SK-N-SH (cell line): ENCODE results near the gene PICALM. TPM values are rescaled to one million over a fixed set of nuclear protein-coding genes. Genes with fewer than 3 reads are reported as not detected.

Source experiments
- CTCF ChIA-PET: fragments of 300-600, 350-600 bp; formaldehyde crosslinking; extraction: SDS; loops from one replicate; lab custom pipeline; 2021; lab: Yijun Ruan, JAX
- POLR2A ChIA-PET: fragments of 350-600 bp; sonication (Branson Sonifier 250); formaldehyde crosslinking; extraction: SDS; loops from one replicate; lab custom pipeline; 2020; ENCODE audit warnings: antibody characterized with exemption, inconsistent platforms; lab: Yijun Ruan, JAX
- DNase-seq: peaks from one replicate; pipeline ENCODE4 v3.0.0; 2012
- H2AFZ ChIP-seq: fragments of 200-600 bp; sonication (generic); 2 replicates; pipeline ENCODE4 v1.8.1; 2016; ENCODE audit warnings: antibody characterized with exemption, mild to moderate bottlenecking, low read depth
- H3F3A ChIP-seq: fragments of 200-600 bp; sonication (generic); replicated peaks from 2 replicates; pipeline ENCODE3; 2016; ENCODE audit warnings: antibody characterized with exemption, mild to moderate bottlenecking; ENCODE audit not compliant: insufficient read depth
- H3K27ac ChIP-seq, 2 experiments: fragments of 200-500 bp in 1 of 2; fragments of 200-600 bp in 1 of 2; sonication (Bioruptor generic) in 1 of 2; sonication (generic), shearing (Covaris generic) in 1 of 2; 2 replicates each; pipeline versions ENCODE4 v1.5.1 to v1.6.1; 2014 to 2016; ENCODE audit warnings: low read depth in 2 of 2, inconsistent platforms in 1 of 2, low read length in 1 of 2, mild to moderate bottlenecking in 1 of 2, mixed read lengths in 1 of 2
- H3K27me3 ChIP-seq: fragments of 200-600 bp; sonication (generic), shearing (Covaris generic); 2 replicates; pipeline ENCODE4 v1.6.1; 2016; ENCODE audit warnings: mixed run types; ENCODE audit not compliant: insufficient read depth
- H3K36me3 ChIP-seq, 2 experiments: fragments of 200-500 bp in 1 of 2; fragments of 200-600 bp in 1 of 2; sonication (Bioruptor generic) in 1 of 2; sonication (generic) in 1 of 2; replicated peaks in 1 of 2; 2 replicates each; pipeline versions ENCODE3 to v1.5.1; 2014 to 2016; ENCODE audit warnings: low read length in 1 of 2, mild to moderate bottlenecking in 1 of 2; ENCODE audit not compliant: insufficient read depth in 2 of 2, control insufficient read depth in 1 of 2
- H3K4me1 ChIP-seq, 2 experiments: fragments of 200-500 bp in 1 of 2; fragments of 200-600 bp in 1 of 2; sonication (Bioruptor generic) in 1 of 2; sonication (generic), shearing (Covaris generic) in 1 of 2; 2 replicates each; pipeline versions ENCODE4 v1.5.1 to v1.6.1; 2014 to 2016; ENCODE audit warnings: low read depth in 1 of 2, low read length in 1 of 2, mixed run types in 1 of 2; ENCODE audit not compliant: insufficient read depth in 2 of 2, control insufficient read depth in 1 of 2
- H3K4me2 ChIP-seq: fragments of 200-600 bp; sonication (generic), shearing (Covaris generic); 2 replicates; pipeline ENCODE4 v1.6.1; 2017; ENCODE audit warnings: mixed run types
- H3K4me3 ChIP-seq, 2 experiments: fragments of 200-500 bp in 1 of 2; fragments of 200-600 bp in 1 of 2; sonication (Bioruptor generic) in 1 of 2; sonication (generic), shearing (Covaris generic) in 1 of 2; 2 replicates each; pipeline versions ENCODE4 v1.5.1 to v1.8.1; 2014 to 2016; ENCODE audit warnings: low read depth in 2 of 2, inconsistent platforms in 1 of 2, low read length in 1 of 2, mild to moderate bottlenecking in 1 of 2, mixed read lengths in 1 of 2, moderate library complexity in 1 of 2
- H3K79me2 ChIP-seq: fragments of 200-600 bp; sonication (generic); 2 replicates; pipeline ENCODE4 v1.8.1; 2017; ENCODE audit warnings: mild to moderate bottlenecking; ENCODE audit not compliant: insufficient read depth
- H3K9ac ChIP-seq: fragments of 200-600 bp; sonication (generic); 2 replicates; pipeline ENCODE4 v1.6.1; 2017; ENCODE audit warnings: mixed run types
- H3K9me2 ChIP-seq: fragments of 200-600 bp; sonication (generic); 2 replicates; pipeline ENCODE4 v1.6.1; 2017; ENCODE audit warnings: mixed run types
- H3K9me3 ChIP-seq: fragments of 200-600 bp; sonication (generic); 2 replicates; pipeline ENCODE4 v1.6.1; 2017; ENCODE audit warnings: mixed run types, mild to moderate bottlenecking, moderate library complexity
- H4K20me1 ChIP-seq: fragments of 200-600 bp; sonication (generic); 2 replicates; pipeline ENCODE4 v1.6.1; 2017; ENCODE audit warnings: mild to moderate bottlenecking, mixed run types; ENCODE audit not compliant: insufficient read depth
- CTCF ChIP-seq: fragments of 200-600 bp; sonication (generic); IDR thresholded peaks from 2 replicates; pipeline ENCODE4 v1.6.1; 2017; ENCODE audit warnings: antibody characterized with exemption, mild to moderate bottlenecking, moderate library complexity
- ELF1 ChIP-seq: IDR thresholded peaks from 2 replicates; pipeline ENCODE4 v1.4.0; 2012
- EZH2phosphoT487 ChIP-seq: fragments of 200-600 bp; sonication (generic); IDR thresholded peaks from 2 replicates; pipeline ENCODE4 v1.6.1; 2017; ENCODE audit warnings: low read depth, mixed run types, mild to moderate bottlenecking, antibody characterized with exemption, moderate library complexity, borderline replicate concordance
- FOSL2 ChIP-seq: IDR thresholded peaks from 2 replicates; pipeline ENCODE4 v1.4.0; 2012; ENCODE audit warnings: low read depth, mild to moderate bottlenecking, moderate library complexity, borderline replicate concordance
- FOXJ3 ChIP-seq: sonication (generic); formaldehyde crosslinking; IDR thresholded peaks from 2 replicates; pipeline ENCODE4 v1.5.1; 2020; ENCODE audit warnings: mild to moderate bottlenecking, missing genetic modification reagents
- FOXM1 ChIP-seq: IDR thresholded peaks from 2 replicates; pipeline ENCODE4 v1.4.0; 2012; ENCODE audit warnings: low read depth, mild to moderate bottlenecking
- JUND ChIP-seq: IDR thresholded peaks from 2 replicates; pipeline ENCODE4 v1.4.0; 2012
- MAX ChIP-seq: IDR thresholded peaks from 2 replicates; pipeline ENCODE4 v1.4.0; 2012; ENCODE audit warnings: low read depth
- MEF2A ChIP-seq: IDR thresholded peaks from 2 replicates; pipeline ENCODE4 v1.4.0; 2012; ENCODE audit warnings: low read depth, borderline replicate concordance
- MXI1 ChIP-seq: IDR thresholded peaks from 2 replicates; pipeline ENCODE4 v1.6.1; 2012; ENCODE audit warnings: mild to moderate bottlenecking, low read depth, low read length, improper control_type of control experiment
- RAD21 ChIP-seq: IDR thresholded peaks from 2 replicates; pipeline ENCODE4 v1.6.1; 2012; ENCODE audit warnings: mild to moderate bottlenecking, low read length
- RCOR1 ChIP-seq: fragments of 150-350 bp; IDR thresholded peaks from 2 replicates; pipeline ENCODE4 v1.6.1; 2017; ENCODE audit warnings: antibody characterized with exemption, low read length
- REST ChIP-seq: IDR thresholded peaks from 2 replicates; pipeline ENCODE4 v1.6.1; 2012; ENCODE audit warnings: mild to moderate bottlenecking, low read depth, low read length, moderate library complexity
- RFX5 ChIP-seq: IDR thresholded peaks from 2 replicates; pipeline ENCODE4 v1.6.1; 2012; ENCODE audit warnings: mild to moderate bottlenecking, improper control_type of control experiment, low read length
- RXRA ChIP-seq: IDR thresholded peaks from 2 replicates; pipeline ENCODE4 v1.4.0; 2012; ENCODE audit warnings: low read depth, mild to moderate bottlenecking, borderline replicate concordance
- SIN3A ChIP-seq: IDR thresholded peaks from 2 replicates; pipeline ENCODE4 v1.6.1; 2012; ENCODE audit warnings: low read depth, mild to moderate bottlenecking, low read length, moderate library complexity, borderline replicate concordance
- SMC3 ChIP-seq: IDR thresholded peaks from 2 replicates; pipeline ENCODE4 v1.6.1; 2012; ENCODE audit warnings: low read depth, low read length, improper control_type of control experiment
- TCF12 ChIP-seq: IDR thresholded peaks from 2 replicates; pipeline ENCODE4 v1.4.0; 2012
- USF1 ChIP-seq: IDR thresholded peaks from 2 replicates; pipeline ENCODE4 v1.4.0; 2012; ENCODE audit warnings: low read depth, borderline replicate concordance
- polyA plus RNA-seq, 3 experiments: library from polyadenylated mRNA; depleted of rRNA; stranded (reverse); fragments of >200 nt; gene quantifications; 2 replicates each; pipeline ENCODE4 v1.2.3, GENCODE V29; 2012
- TF ChIP-seq, protein P1 (sequence below): fragments of 150-350 bp; IDR thresholded peaks from 2 replicates; pipeline ENCODE4 v1.6.1; 2016; ENCODE audit warnings: mild to moderate bottlenecking, low read depth, low read length

PICALM gene
- polyA plus RNA-seq, 1 of the 3 experiments (the other 2 are of a cell fraction), result 103 TPM

DNA sequence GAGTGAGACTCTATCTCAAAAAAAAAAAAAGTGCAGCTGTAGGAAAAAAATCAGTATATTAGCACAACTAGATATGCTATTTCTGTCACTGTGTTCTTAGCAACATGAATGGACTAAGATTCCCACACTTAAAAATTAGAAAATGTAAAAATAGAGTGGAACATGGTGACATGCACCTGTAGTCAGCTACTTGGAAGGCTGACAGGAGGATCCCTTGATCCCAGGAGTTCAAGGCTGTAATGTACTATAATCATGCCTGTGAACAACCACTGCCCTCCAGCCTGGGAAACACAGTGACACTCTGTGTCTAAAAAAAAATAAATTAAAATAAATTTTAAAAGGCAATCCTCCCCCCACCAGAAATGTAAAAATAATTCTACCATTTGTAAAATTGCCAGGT lies 29.8 kb downstream of the PICALM start:
- TF ChIP-seq RAD21 (no peak), ELF1 (no peak), USF1 (no peak), EZH2phosphoT487 (no peak), JUND (no peak), MEF2A (no peak), TCF12 (no peak), MAX (no peak), RFX5 (no peak), FOSL2 (no peak), FOXM1 (no peak), MXI1 (no peak), SIN3A (no peak), FOXJ3 (no peak), CTCF (no peak), SMC3 (no peak), REST (no peak), RXRA (no peak), RCOR1 (no peak)
- TF ChIP-seq, protein P1, sequence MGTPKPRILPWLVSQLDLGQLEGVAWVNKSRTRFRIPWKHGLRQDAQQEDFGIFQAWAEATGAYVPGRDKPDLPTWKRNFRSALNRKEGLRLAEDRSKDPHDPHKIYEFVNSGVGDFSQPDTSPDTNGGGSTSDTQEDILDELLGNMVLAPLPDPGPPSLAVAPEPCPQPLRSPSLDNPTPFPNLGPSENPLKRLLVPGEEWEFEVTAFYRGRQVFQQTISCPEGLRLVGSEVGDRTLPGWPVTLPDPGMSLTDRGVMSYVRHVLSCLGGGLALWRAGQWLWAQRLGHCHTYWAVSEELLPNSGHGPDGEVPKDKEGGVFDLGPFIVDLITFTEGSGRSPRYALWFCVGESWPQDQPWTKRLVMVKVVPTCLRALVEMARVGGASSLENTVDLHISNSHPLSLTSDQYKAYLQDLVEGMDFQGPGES, result no peak
- Histone ChIP-seq H3K9me2 (no peaks in the 10 kb centered on the region), H3K79me2 (peaks cover 100% of the 10 kb centered on the region), H3K4me2 (no peak overlapping the region), H3K36me3 (no peaks in the 10 kb centered on the region), H3K27me3 (no peaks in the 10 kb centered on the region), H3K9ac (no peak overlapping the region), H3K9me3 (no peaks in the 10 kb centered on the region), H2AFZ (no peak overlapping the region), H3K27ac (no peak overlapping the region), H3K4me1 (peaks cover 2 to 29% of the 10 kb centered on the region in 2 experiments; a peak in 3 of 4 replicates), H3F3A (peaks cover 17% of the 10 kb centered on the region), H4K20me1 (peaks cover 82% of the 10 kb centered on the region), H3K4me3 (no peak overlapping the region)
- DNase-seq, result no peak
- POLR2A ChIA-PET, result no interaction called here
- CTCF ChIA-PET, result no interaction called here
